PC-9 (cell line): ENCODE measurements around the gene ALK. TPM values are rescaled to one million over a fixed set of nuclear protein-coding genes. Genes with fewer than 3 reads are reported as not detected.

Source experiments
- BruUV-seq: library from RNA; stranded (reverse); fragments of 400-500 nt; replicated peaks from 2 replicates; lab custom pipeline; 2021; lab: Mats Ljungman, UMichigan
- CTCF ChIA-PET: fragments of 300-600 bp; sonication (Branson Sonifier 250); formaldehyde crosslinking; loops from one replicate; lab custom pipeline; 2022; ENCODE audit warnings: antibody characterized with exemption; lab: Charles Lee
- POLR2A ChIA-PET: fragments of 300-600 bp; sonication (Branson Sonifier 250); formaldehyde crosslinking; loops from one replicate; lab custom pipeline; 2022; ENCODE audit warnings: antibody characterized with exemption; ENCODE audit not compliant: unreplicated experiment; lab: Charles Lee
- DNase-seq, 2 experiments: peaks; one replicate each; pipeline versions ENCODE4 v3.0.0 to v3.0.0-alpha.2; 2015 to 2022; ENCODE audit warnings: mixed read lengths in 1 of 2
- H2AFZ ChIP-seq: fragments of 200-600 bp; sonication (generic); 2 replicates; pipeline ENCODE4 v1.8.1; 2017; ENCODE audit warnings: antibody characterized with exemption
- H3F3A ChIP-seq: fragments of 200-600 bp; sonication (generic); 2 replicates; pipeline ENCODE4 v1.8.1; 2017; ENCODE audit warnings: antibody characterized with exemption, mild to moderate bottlenecking, low read depth; ENCODE audit not compliant: insufficient read depth
- H3K27ac ChIP-seq: fragments of 200-600 bp; sonication (generic); 2 replicates; pipeline ENCODE4 v1.6.1; 2016; ENCODE audit warnings: mixed run types
- H3K27me3 ChIP-seq: fragments of 200-600 bp; sonication (generic); 2 replicates; pipeline ENCODE4 v1.6.1; 2016; ENCODE audit warnings: low read depth, mixed run types; ENCODE audit not compliant: insufficient read depth
- H3K36me3 ChIP-seq: fragments of 200-600 bp; sonication (generic); 2 replicates; pipeline ENCODE4 v1.6.1; 2016; ENCODE audit warnings: low read depth, mixed run types
- H3K4me1 ChIP-seq: fragments of 200-600 bp; sonication (generic); replicated peaks from 2 replicates; pipeline ENCODE4 v1.6.1; 2016; ENCODE audit warnings: mixed run types; ENCODE audit not compliant: insufficient read depth
- H3K4me2 ChIP-seq: fragments of 200-600 bp; sonication (generic); 2 replicates; pipeline ENCODE4 v1.6.1; 2017; ENCODE audit warnings: mixed run types
- H3K4me3 ChIP-seq: fragments of 200-600 bp; sonication (generic); 2 replicates; pipeline ENCODE4 v1.6.1; 2016; ENCODE audit warnings: mixed run types
- H3K79me2 ChIP-seq: fragments of 200-600 bp; sonication (generic); 2 replicates; pipeline ENCODE4 v1.6.1; 2017; ENCODE audit warnings: low read depth, mixed run types
- H3K9me2 ChIP-seq: fragments of 200-600 bp; sonication (generic); 2 replicates; pipeline ENCODE4 v1.8.1; 2017; ENCODE audit warnings: mild to moderate bottlenecking; ENCODE audit not compliant: insufficient read depth
- H3K9me3 ChIP-seq: fragments of 200-600 bp; sonication (generic); 2 replicates; pipeline ENCODE4 v1.8.1; 2016; ENCODE audit warnings: low read depth; ENCODE audit not compliant: insufficient read depth
- H4K20me1 ChIP-seq: fragments of 200-600 bp; sonication (generic); 2 replicates; pipeline ENCODE4 v1.8.1; 2017; ENCODE audit not compliant: insufficient read depth
- CTCF ChIP-seq: fragments of 200-600 bp; sonication (generic); conservative IDR thresholded peaks from 2 replicates; pipeline ENCODE4 v1.6.1; 2017; ENCODE audit warnings: mixed run types, antibody characterized with exemption, mild to moderate bottlenecking, moderate library complexity
- EZH2 ChIP-seq: fragments of 200-600 bp; sonication (generic); IDR thresholded peaks from 2 replicates; pipeline ENCODE4 v1.8.0; 2017; ENCODE audit warnings: antibody characterized with exemption, low read depth
- intact Hi-C: fragments of 100-400 bp; cut with micrococcal nuclease; formaldehyde crosslinking; loops from one replicate; pipeline ENCODE4 v1.10.0; 2022; ENCODE audit not compliant: unreplicated experiment
- total RNA-seq: library from RNA; stranded (reverse); gene quantifications from 2 replicates; pipeline ENCODE4 v1.2.3, GENCODE V29; 2021

The ALK gene
- total RNA-seq, 1 experiment from 2014 or later = not detected

DNA sequence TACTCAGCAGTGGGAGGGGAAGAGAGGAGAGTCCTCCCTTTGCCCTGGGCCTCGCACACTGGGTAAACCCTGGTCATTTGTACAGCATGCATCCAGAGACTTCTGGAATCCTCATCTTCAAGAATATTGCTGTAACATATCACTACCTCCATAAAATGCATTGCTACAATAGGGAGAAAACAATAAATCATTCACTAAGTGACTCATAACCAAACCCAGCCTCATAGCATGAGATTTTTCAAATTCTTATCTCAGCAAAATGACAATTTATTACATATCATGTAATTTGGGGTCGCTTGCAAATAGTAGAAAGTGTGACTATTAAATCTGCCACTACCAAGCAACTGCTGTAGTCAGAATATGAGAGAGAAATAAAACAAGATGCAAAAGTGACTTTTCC lies 189.4 kb downstream of the ALK start:
- H3K4me1 ChIP-seq = no peaks in the 10 kb centered on the region
- no peak for DNase-seq
- no peaks in the 10 kb centered on the region for H3F3A ChIP-seq
- ChIA-PET POLR2A (no interaction called here), CTCF (no interaction called here)
- H3K27ac ChIP-seq = no peak overlapping the region
- BruUV-seq = no TSS peak
- H3K27me3 ChIP-seq = peaks cover 27% of the 10 kb centered on the region
- no peaks in the 10 kb centered on the region for H3K9me3 ChIP-seq
- H3K9me2 ChIP-seq = peaks cover 3% of the 10 kb centered on the region
- no peak overlapping the region for H2AFZ ChIP-seq
- no peak overlapping the region for H3K4me3 ChIP-seq
- H3K79me2 ChIP-seq = no peaks in the 10 kb centered on the region
- intact Hi-C loops = no loop called here
- no peaks in the 10 kb centered on the region for H3K36me3 ChIP-seq
- no peaks in the 10 kb centered on the region for H4K20me1 ChIP-seq
- no peak overlapping the region for H3K4me2 ChIP-seq
- no peak for TF ChIP-seq CTCF
- no peak for TF ChIP-seq EZH2

GRCh38 chr2:29729932-29730331 lies 191.5 kb downstream of the ALK start:
- BruUV-seq = no TSS peak
- no peaks in the 10 kb centered on the region for H4K20me1 ChIP-seq
- intact Hi-C loops = no loop called here
- H3K4me3 ChIP-seq = no peak overlapping the region
- no peaks in the 10 kb centered on the region for H3F3A ChIP-seq
- H3K27ac ChIP-seq = no peak overlapping the region
- no peaks in the 10 kb centered on the region for H3K9me2 ChIP-seq
- no peaks in the 10 kb centered on the region for H3K4me1 ChIP-seq
- H3K9me3 ChIP-seq = no peaks in the 10 kb centered on the region
- no peaks in the 10 kb centered on the region for H3K36me3 ChIP-seq
- ChIA-PET POLR2A (no interaction called here), CTCF (no interaction called here)
- H3K4me2 ChIP-seq = no peak overlapping the region
- no peaks in the 10 kb centered on the region for H3K79me2 ChIP-seq
- H3K27me3 ChIP-seq = peaks cover 27% of the 10 kb centered on the region
- H2AFZ ChIP-seq = no peak overlapping the region
- no peak for TF ChIP-seq CTCF
- no peak for TF ChIP-seq EZH2
- no peak for DNase-seq

GRCh38 chr2:29729401-29729800 lies 192.0 kb downstream of the ALK start:
- no peak for DNase-seq
- Histone ChIP-seq H2AFZ (no peak overlapping the region), H3K9me2 (no peaks in the 10 kb centered on the region), H3K4me2 (no peak overlapping the region), H3K4me3 (no peak overlapping the region), H3K27me3 (peaks cover 27% of the 10 kb centered on the region), H3K27ac (no peak overlapping the region), H3K36me3 (no peaks in the 10 kb centered on the region), H3K4me1 (no peaks in the 10 kb centered on the region), H3K9me3 (no peaks in the 10 kb centered on the region), H4K20me1 (no peaks in the 10 kb centered on the region), H3K79me2 (no peaks in the 10 kb centered on the region), H3F3A (no peaks in the 10 kb centered on the region)
- intact Hi-C loops = no loop called here
- POLR2A ChIA-PET = no interaction called here
- BruUV-seq = no TSS peak
- CTCF ChIA-PET = no interaction called here
- no peak for TF ChIP-seq EZH2
- no peak for TF ChIP-seq CTCF
